IPS-11a (cell line): ENCODE results near the gene MOK.

Experiments used
- H3K4me3 ChIP-seq: one replicate; pipeline ENCODE4 v1.5.1; 2013; ENCODE audit warnings: low read depth, low read length, control low read depth

The MOK gene

GRCh38 chr14:102288139-102288538 lies 16.8 kb downstream of the MOK start:
- H3K4me3 ChIP-seq, result no peak overlapping the region

GRCh38 chr14:102285106-102285505 lies 19.9 kb downstream of the MOK start:
- H3K4me3 ChIP-seq, result no peak overlapping the region

- H3K4me3 ChIP-seq, result no peak overlapping the region
Observed at GRCh38 chr14:102283631-102284129, 21.3 kb downstream of the MOK start.

- no peak overlapping the region for H3K4me3 ChIP-seq
Observed at GRCh38 chr14:102282751-102283465, 22.1 kb downstream of the MOK start.

- no peak overlapping the region for H3K4me3 ChIP-seq
Observed at GRCh38 chr14:102280376-102280962, 24.5 kb downstream of the MOK start.

GRCh38 chr14:102279688-102280348 lies 25.1 kb downstream of the MOK start:
- H3K4me3 ChIP-seq, result no peak overlapping the region

- H3K4me3 ChIP-seq, result no peak overlapping the region
Observed at GRCh38 chr14:102279282-102279681, 25.7 kb downstream of the MOK start.

- H3K4me3 ChIP-seq, result no peak overlapping the region
Observed at GRCh38 chr14:102278631-102278935, 26.4 kb downstream of the MOK start.

- H3K4me3 ChIP-seq, result no peak overlapping the region
Observed at GRCh38 chr14:102277874-102278630, 26.9 kb downstream of the MOK start.

GRCh38 chr14:102275866-102276265 lies 29.1 kb downstream of the MOK start:
- H3K4me3 ChIP-seq, result no peak overlapping the region

- no peak overlapping the region for H3K4me3 ChIP-seq
Observed at GRCh38 chr14:102272392-102272791, 32.6 kb downstream of the MOK start.

- no peak overlapping the region for H3K4me3 ChIP-seq
Observed at GRCh38 chr14:102264775-102265174, 40.2 kb downstream of the MOK start.

GRCh38 chr14:102264355-102264754 lies 40.6 kb downstream of the MOK start:
- H3K4me3 ChIP-seq, result no peak overlapping the region

GRCh38 chr14:102262929-102263462 lies 42.0 kb downstream of the MOK start:
- no peak overlapping the region for H3K4me3 ChIP-seq

- H3K4me3 ChIP-seq, result no peak overlapping the region
Observed at GRCh38 chr14:102258136-102258535, 46.8 kb downstream of the MOK start.

GRCh38 chr14:102256716-102257115 lies 48.2 kb downstream of the MOK start:
- H3K4me3 ChIP-seq, result no peak overlapping the region

- no peak overlapping the region for H3K4me3 ChIP-seq
Observed at GRCh38 chr14:102255401-102256190, 49.4 kb downstream of the MOK start.

GRCh38 chr14:102252834-102253801 lies 51.8 kb downstream of the MOK start:
- H3K4me3 ChIP-seq, result no peak overlapping the region

GRCh38 chr14:102251161-102251560 lies 53.8 kb downstream of the MOK start:
- H3K4me3 ChIP-seq, result no peak overlapping the region
